K562 (cell line): Measurements from ENCODE around the gene GALNT17. TPM values are rescaled to one million over a fixed set of nuclear protein-coding genes. Genes with fewer than 3 reads are reported as not detected.

Source experiments
- C11orf30 ChIP-seq: fragments of 450-650 bp; IDR thresholded peaks from 2 replicates; pipeline ENCODE4 v1.6.1; 2016; ENCODE audit warnings: low read depth, mild to moderate bottlenecking
- MGA ChIP-seq: fragments of 450-650 bp; IDR thresholded peaks from 2 replicates; pipeline ENCODE4 v1.6.1; 2016; ENCODE audit warnings: mild to moderate bottlenecking, moderate library complexity
- RBFOX2 ChIP-seq: fragments of 200-400 bp; formaldehyde crosslinking; IDR thresholded peaks from 2 replicates; pipeline ENCODE4 v1.6.1; 2017; ENCODE audit warnings: low read depth, mild to moderate bottlenecking, low read length, moderate library complexity
- TAF15 ChIP-seq: fragments of 200-400 bp; formaldehyde crosslinking; IDR thresholded peaks from 2 replicates; pipeline ENCODE4 v1.6.1; 2017; ENCODE audit warnings: mild to moderate bottlenecking, low read depth, low read length, moderate library complexity
- polyA plus RNA-seq, 8 experiments: library from polyadenylated mRNA; depleted of rRNA in 4 of 8; stranded (reverse) in 5 of 8; unstranded in 3 of 8; fragments of >200 nt; fragmentation: Nextera tagmentation in 2 of 8; fragmentation: Illumina TruSeq in 1 of 8; extraction: Ambion mirVana in 2 of 8; extraction: Trizol in 1 of 8; gene quantifications; 2 replicates each; pipeline versions ENCODE4 v1.2.1 to v1.2.3, GENCODE V29; 2011 to 2014; ENCODE audit warnings: inconsistent platforms in 1 of 8, missing spikeins in 1 of 8
- total RNA-seq, 7 experiments: library from RNA; depleted of rRNA in 6 of 7; stranded (reverse); fragments of >200 nt in 6 of 7; fragmentation: Illumina TruSeq in 2 of 7; extraction: Trizol in 2 of 7; gene quantifications; 2 replicates each; pipeline versions ENCODE4 v1.2.1 to v1.2.3, GENCODE V29; 2011 to 2021; ENCODE audit warnings: low replicate concordance in 1 of 7

The GALNT17 gene
- total and polyA plus RNA-seq, 9 of the 15 experiments (the other 6 are each of a cell fraction or from before 2014, with no cell fraction given) = not detected

DNA sequence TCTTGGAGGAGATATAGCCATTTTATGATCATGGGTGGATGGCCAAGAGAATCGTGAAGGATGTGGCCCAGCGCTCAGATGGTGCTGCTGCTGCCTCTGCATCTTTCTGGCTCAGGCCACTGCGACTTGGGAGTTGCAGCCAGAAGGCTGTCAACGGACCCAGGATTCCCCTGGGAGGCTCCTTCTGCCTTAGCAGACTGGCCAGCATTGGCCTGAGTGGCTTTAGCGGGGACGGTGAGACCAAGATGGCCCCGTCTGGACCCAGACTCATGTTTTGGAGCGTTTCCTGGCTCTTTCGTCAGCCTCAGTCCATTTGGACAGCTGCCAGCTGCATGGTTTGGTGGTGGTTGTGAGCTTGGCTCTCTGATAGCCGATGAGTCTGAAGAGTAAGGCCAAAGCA is 97.2 kb downstream of the GALNT17 start (continued):
- peak; percentile 34; the same call in 1 of the 2 replicates for TF ChIP-seq MGA
- TF ChIP-seq C11orf30 = no peak
- peak; percentile 30; the same call in 1 of the 2 replicates for TF ChIP-seq RBFOX2
- TF ChIP-seq TAF15 = no peak
